MCF 10A (cell line): ENCODE data around the gene TNP2. TPM values are rescaled to one million over a fixed set of nuclear protein-coding genes. Genes with fewer than 3 reads are reported as not detected.

Experiments used
- BruUV-seq: library from RNA; stranded (reverse); fragments of 400-500 nt; replicated peaks from 2 replicates; lab custom pipeline; 2021; lab: Mats Ljungman, UMichigan
- CTCF ChIA-PET: fragments of 300-600 bp; sonication (Branson Sonifier 250); formaldehyde crosslinking; extraction: SDS; loops from one replicate; lab custom pipeline; 2021; ENCODE audit warnings: antibody characterized with exemption, inconsistent platforms; lab: Yijun Ruan, JAX
- POLR2A ChIA-PET: fragments of 300-600, 350-650 bp; sonication (Branson Sonifier 250); formaldehyde crosslinking; extraction: SDS; loops from one replicate; lab custom pipeline; 2020; ENCODE audit warnings: antibody characterized with exemption, inconsistent platforms; lab: Yijun Ruan, JAX
- DNase-seq: peaks from one replicate; pipeline ENCODE4 v3.0.0-alpha.2; 2018; ENCODE audit not compliant: unreplicated experiment
- H3K27ac Mint-ChIP-seq: one replicate; pipeline ENCODE4 v1.8.0; 2022; ENCODE audit warnings: mild to moderate bottlenecking, low read depth, mixed read lengths; ENCODE audit not compliant: unreplicated experiment
- H3K27me3 Mint-ChIP-seq: one replicate; pipeline ENCODE4 v1.8.0; 2022; ENCODE audit warnings: mixed read lengths; ENCODE audit not compliant: insufficient read depth, unreplicated experiment
- H3K36me3 Mint-ChIP-seq: one replicate; pipeline ENCODE4 v1.8.0; 2022; ENCODE audit warnings: mild to moderate bottlenecking, moderate library complexity, mixed read lengths; ENCODE audit not compliant: insufficient read depth, unreplicated experiment
- H3K4me1 Mint-ChIP-seq: one replicate; pipeline ENCODE4 v1.8.0; 2022; ENCODE audit warnings: mixed read lengths; ENCODE audit not compliant: insufficient read depth, unreplicated experiment
- H3K4me3 Mint-ChIP-seq: one replicate; pipeline ENCODE4 v1.8.0; 2022; ENCODE audit warnings: mild to moderate bottlenecking, moderate library complexity, mixed read lengths; ENCODE audit not compliant: unreplicated experiment
- H3K9me3 Mint-ChIP-seq: one replicate; pipeline ENCODE4 v1.8.0; 2022; ENCODE audit warnings: mixed read lengths; ENCODE audit not compliant: unreplicated experiment
- CTCF ChIP-seq: fragments of 200-600 bp; IDR thresholded peaks from one replicate; pipeline ENCODE4 v1.8.0; 2022; ENCODE audit warnings: antibody characterized with exemption, mild to moderate bottlenecking; ENCODE audit not compliant: unreplicated experiment
- intact Hi-C: fragments of 100-400 bp; cut with micrococcal nuclease; formaldehyde crosslinking; loops from 2 replicates; pipeline ENCODE4 v1.14.1; 2022
- total RNA-seq: library from RNA; stranded (reverse); gene quantifications from 2 replicates; pipeline ENCODE4 v1.2.3, GENCODE V29; 2022

Gene TNP2
- total RNA-seq, 1 experiment from 2014 or later = not detected

- no peak overlapping the region for H3K27ac Mint-ChIP-seq
- H3K4me1 Mint-ChIP-seq = no peaks in the 10 kb centered on the region
- no TSS peak for BruUV-seq
- no peaks in the 10 kb centered on the region for H3K9me3 Mint-ChIP-seq
- intact Hi-C loops = no loop called here
- DNase-seq = no peak
- ChIA-PET CTCF (no interaction called here), POLR2A (interaction anchor here (0.6 kb wide), 1 partner anchor 890 kb away, joined by 3 read pairs; no protein-coding TSS in a partner anchor)
- peaks cover 14% of the 10 kb centered on the region for H3K27me3 Mint-ChIP-seq
- H3K4me3 Mint-ChIP-seq = no peak overlapping the region
- TF ChIP-seq CTCF = no peak
- no peaks in the 10 kb centered on the region for H3K36me3 Mint-ChIP-seq
Observed at GRCh38 chr16:11296706-11297491, 27.8 kb upstream of the TNP2 start.

GRCh38 chr16:11296351-11296705, 27.2 kb upstream of the TNP2 start:
- POLR2A ChIA-PET = no interaction called here
- CTCF ChIA-PET = no interaction called here
- Mint-ChIP-seq H3K9me3 (no peaks in the 10 kb centered on the region), H3K4me1 (no peaks in the 10 kb centered on the region), H3K27ac (no peak overlapping the region), H3K4me3 (no peak overlapping the region), H3K36me3 (no peaks in the 10 kb centered on the region), H3K27me3 (peaks cover 19% of the 10 kb centered on the region)
- intact Hi-C loops = no loop called here
- BruUV-seq = no TSS peak
- no peak for DNase-seq
- no peak for TF ChIP-seq CTCF

GRCh38 chr16:11295672-11296071, 26.5 kb upstream of the TNP2 start:
- BruUV-seq = no TSS peak
- no peak for TF ChIP-seq CTCF
- Mint-ChIP-seq H3K4me1 (no peaks in the 10 kb centered on the region), H3K9me3 (no peaks in the 10 kb centered on the region), H3K4me3 (no peak overlapping the region), H3K27ac (no peak overlapping the region), H3K27me3 (peaks cover 26% of the 10 kb centered on the region), H3K36me3 (no peaks in the 10 kb centered on the region)
- CTCF ChIA-PET = no interaction called here
- POLR2A ChIA-PET = no interaction called here
- intact Hi-C loops = no loop called here
- no peak for DNase-seq

GRCh38 chr16:11292076-11292748, 23.1 kb upstream of the TNP2 start:
- Mint-ChIP-seq H3K27ac (no peak overlapping the region), H3K36me3 (no peaks in the 10 kb centered on the region), H3K4me3 (no peak overlapping the region), H3K9me3 (no peaks in the 10 kb centered on the region), H3K27me3 (peaks cover 52% of the 10 kb centered on the region), H3K4me1 (no peaks in the 10 kb centered on the region)
- intact Hi-C loops = no loop called here
- no peak for TF ChIP-seq CTCF
- DNase-seq = no peak
- ChIA-PET POLR2A (no interaction called here), CTCF (interaction anchor here (0.7 kb wide), 3 partner anchors 12 to 237 kb away, joined by 3 to 6 read pairs (median 3); no protein-coding TSS in a partner anchor)
- no TSS peak for BruUV-seq
